ENCODE measurements around the gene CZIB. TPM values are rescaled to one million over a fixed set of nuclear protein-coding genes. Genes with fewer than 3 reads are reported as not detected.
"Not testable (repeated sequence)": the region's sequence is repeated elsewhere in the genome, so short reads cannot be mapped to it uniquely, and the experiment has no call there.

CZIB gene
- total RNA-seq, 4 donors from 2014 or later, result 43.1 to 74.4 (median 62.3) TPM

GRCh38 chr1:53188099-53188498, 32.3 kb downstream of the CZIB start:
- TF ChIP-seq CTCF (IDR thresholded peaks at IDR 0.05), result no peak
- DNase-seq (ENCODE audit: low spot score) (no peak), ATAC-seq (ENCODE audit: low FRiP score) (no peak)

- ATAC-seq (ENCODE audit: low FRiP score) (no peak), DNase-seq (ENCODE audit: low spot score) (no peak)
- no peak for TF ChIP-seq CTCF (IDR thresholded peaks at IDR 0.05)
Observed at GRCh38 chr1:53187401-53187800, 33.0 kb downstream of the CZIB start.

GRCh38 chr1:53186533-53186932, 33.9 kb downstream of the CZIB start:
- no peak for TF ChIP-seq CTCF (IDR thresholded peaks at IDR 0.05)
- DNase-seq (ENCODE audit: low spot score) (no peak), ATAC-seq (ENCODE audit: low FRiP score) (no peak)

GRCh38 chr1:53185955-53186297, 34.5 kb downstream of the CZIB start:
- not testable (repeated sequence) for ATAC-seq (ENCODE audit: low FRiP score); DNase-seq (ENCODE audit: low spot score)

- ATAC-seq (ENCODE audit: low FRiP score) (peak; percentile 63), DNase-seq (ENCODE audit: low spot score) (no peak)
- TF ChIP-seq CTCF (IDR thresholded peaks at IDR 0.05), result no peak
Observed at GRCh38 chr1:53183095-53183990, 37.1 kb downstream of the CZIB start.

- no peak for TF ChIP-seq CTCF (IDR thresholded peaks at IDR 0.05)
- DNase-seq (ENCODE audit: low spot score), result no peak
- ATAC-seq (ENCODE audit: low FRiP score), result no peak
Observed at GRCh38 chr1:53182716-53183094, 37.7 kb downstream of the CZIB start.

GRCh38 chr1:53182111-53182593, 38.3 kb downstream of the CZIB start:
- DNase-seq (ENCODE audit: low spot score) (peak; percentile 97), ATAC-seq (ENCODE audit: low FRiP score) (peak; percentile 53)
- TF ChIP-seq CTCF (IDR thresholded peaks at IDR 0.05), result peak in 2 of 3 donors; percentile 68 to 91

Measured in omental fat pad (tissue), 4 donors.